ENCODE data around the gene ITM2B.

- TF ChIP-seq POLR2A (IDR thresholded peaks at IDR 0.05) (no peak), CTCF (IDR thresholded peaks at IDR 0.05) (no peak)
Measured at GRCh38 chr13:48311223-48311622, 78.2 kb downstream of the ITM2B start.

Measured in transverse colon (tissue), 3 donors.